Small intestine (tissue), 7 donors: ENCODE measurements around the gene SDHAF1. TPM values are rescaled to one million over a fixed set of nuclear protein-coding genes. Genes with fewer than 3 reads are reported as not detected.
"Not testable (repeated sequence)": the region's sequence is repeated elsewhere in the genome, so short reads cannot be mapped to it uniquely, and the experiment has no call there.

Experiments used
- DNase-seq, 2 donors: peaks; one replicate each; pipeline versions ENCODE4 v3.0.0 to v3.0.0-alpha.2; 2013
- FAIRE-seq: peaks from 2 replicates; lab custom pipeline; 2012; peaks lifted over from hg19 to GRCh38; lab: Jason Lieb, UNC
- H3K27ac ChIP-seq, 3 donors: one replicate each; pipeline ENCODE4 v1.5.1; 2013; ENCODE audit warnings: low read length in 2 of 3, mild to moderate bottlenecking in 2 of 3, control low read depth in 1 of 3, inconsistent platforms in 1 of 3, low read depth in 1 of 3, moderate library complexity in 1 of 3
- H3K27me3 ChIP-seq, 3 donors: one replicate each; pipeline ENCODE4 v1.6.1; 2013; ENCODE audit warnings: low read length in 3 of 3, inconsistent platforms in 1 of 3; ENCODE audit not compliant: control insufficient read depth in 3 of 3, insufficient read depth in 3 of 3
- H3K36me3 ChIP-seq, 3 donors: one replicate each; pipeline ENCODE4 v1.6.1; 2013; ENCODE audit warnings: low read length in 3 of 3, inconsistent platforms in 1 of 3, low read depth in 1 of 3, mild to moderate bottlenecking in 1 of 3, moderate library complexity in 1 of 3; ENCODE audit not compliant: control insufficient read depth in 3 of 3, insufficient read depth in 2 of 3
- H3K4me1 ChIP-seq, 3 donors: one replicate each; pipeline ENCODE4 v1.6.1; 2013; ENCODE audit warnings: low read length in 2 of 3, inconsistent platforms in 1 of 3, low read depth in 1 of 3, mild to moderate bottlenecking in 1 of 3, moderate library complexity in 1 of 3; ENCODE audit not compliant: control insufficient read depth in 3 of 3, insufficient read depth in 2 of 3
- H3K4me3 ChIP-seq, 3 donors: one replicate each; pipeline ENCODE4 v1.5.1; 2013; ENCODE audit warnings: low read length in 3 of 3, control low read depth in 1 of 3, inconsistent platforms in 1 of 3, low read depth in 1 of 3, mild to moderate bottlenecking in 1 of 3, moderate library complexity in 1 of 3
- H3K9me3 ChIP-seq, 2 donors: one replicate each; pipeline ENCODE4 v1.6.1; 2013; ENCODE audit warnings: low read depth in 1 of 2, low read length in 1 of 2; ENCODE audit not compliant: control insufficient read depth in 2 of 2, insufficient read depth in 1 of 2
- WGBS, 3 donors: extraction: QIAGEN DNeasy Blood & Tissue Kit; methylation state at CpG; one replicate each; pipeline ENCODE4 v1.1.7; 2013; 5-methylcytosine and 5-hydroxymethylcytosine counted together
- polyA plus RNA-seq, 4 donors: library from polyadenylated mRNA; stranded (reverse) in 3 of 4; unstranded in 1 of 4; fragments of 200-250 nt in 3 of 4; fragments of 120-200 nt in 1 of 4; gene quantifications; one replicate each; pipeline versions ENCODE4 v1.2.1 to v1.2.3, GENCODE V29; 2013
- donor health status: healthy with polysubstance abuse.
- donor health status: control.
- donor health status: control.
- donor health status: Bipolar disorder and iron deficiency.
- donor health status: healthy.

The SDHAF1 gene
- polyA plus RNA-seq, 4 donors = 27.8 to 58.4 (median 36.4) TPM

DNA sequence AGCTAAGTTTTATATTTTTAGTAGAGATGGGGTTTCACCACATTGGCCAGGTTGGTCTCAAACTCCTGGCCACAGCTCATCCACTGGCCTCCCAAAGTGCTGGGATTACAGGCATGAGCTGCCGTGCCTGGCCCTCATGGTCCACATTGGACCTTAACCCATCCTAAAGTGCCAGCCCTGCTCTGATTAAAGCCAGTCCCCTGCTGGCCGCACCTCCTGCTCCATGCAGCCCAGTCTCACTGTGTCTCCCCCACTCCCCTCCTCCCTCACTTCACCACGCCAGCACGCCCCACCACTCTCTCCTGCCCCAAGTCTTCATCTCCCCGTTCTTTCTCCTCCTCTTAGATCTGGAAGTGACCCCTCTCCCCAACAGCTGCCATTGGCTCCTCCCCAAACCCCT is 16.7 kb upstream of the SDHAF1 start:
- Histone ChIP-seq H3K4me1 (no peaks in the 10 kb centered on the region), H3K36me3 (no peaks in the 10 kb centered on the region), H3K9me3 (no peaks in the 10 kb centered on the region), H3K27me3 (peaks cover 0 to 7% (median 4%) of the 10 kb centered on the region in 3 donors), H3K4me3 (no peak overlapping the region), H3K27ac (no peak overlapping the region)
- WGBS, 3 donors = 33 to 43% (median 40%) methylated on average over 5 of the region's 5 CpGs
- no peak for FAIRE-seq
- no peak for DNase-seq

DNA sequence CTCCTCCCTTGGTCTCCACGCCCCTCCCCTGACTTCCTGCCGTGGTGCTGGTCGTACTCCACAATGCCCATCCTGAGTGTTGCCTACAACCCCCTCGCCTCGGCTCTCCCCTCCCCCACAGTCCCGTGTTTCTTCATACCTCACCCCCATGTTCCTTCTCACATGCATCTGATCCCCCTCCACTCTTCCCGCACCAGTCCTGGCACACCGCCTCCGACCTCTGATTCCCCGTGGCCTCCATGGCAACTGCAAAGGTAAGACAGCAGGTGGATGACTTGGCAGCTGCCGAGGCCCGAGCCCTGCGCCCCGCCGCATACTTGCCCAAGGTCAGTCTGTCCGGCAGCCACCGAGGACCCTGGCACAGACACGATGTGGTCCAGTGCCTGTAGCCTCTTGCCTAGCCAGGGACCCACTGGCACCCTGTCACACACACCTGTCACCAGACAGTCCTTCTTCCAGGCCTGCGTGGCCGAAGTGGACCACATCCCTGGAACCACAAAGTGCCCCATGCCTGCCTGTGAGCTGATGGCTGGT is 16.1 kb upstream of the SDHAF1 start:
- H3K9me3 ChIP-seq = no peaks in the 10 kb centered on the region
- H3K27me3 ChIP-seq = peaks cover 0 to 12% (median 4%) of the 10 kb centered on the region in 3 donors
- DNase-seq (no peak), FAIRE-seq (no peak)
- H3K4me3 ChIP-seq = no peak overlapping the region
- no peaks in the 10 kb centered on the region for H3K36me3 ChIP-seq
- 47 to 64% (median 51%) methylated on average over 20 of the region's 20 CpGs for whole genome bisulfite sequencing, 3 donors
- H3K27ac ChIP-seq = no peak overlapping the region
- no peaks in the 10 kb centered on the region for H3K4me1 ChIP-seq

DNA sequence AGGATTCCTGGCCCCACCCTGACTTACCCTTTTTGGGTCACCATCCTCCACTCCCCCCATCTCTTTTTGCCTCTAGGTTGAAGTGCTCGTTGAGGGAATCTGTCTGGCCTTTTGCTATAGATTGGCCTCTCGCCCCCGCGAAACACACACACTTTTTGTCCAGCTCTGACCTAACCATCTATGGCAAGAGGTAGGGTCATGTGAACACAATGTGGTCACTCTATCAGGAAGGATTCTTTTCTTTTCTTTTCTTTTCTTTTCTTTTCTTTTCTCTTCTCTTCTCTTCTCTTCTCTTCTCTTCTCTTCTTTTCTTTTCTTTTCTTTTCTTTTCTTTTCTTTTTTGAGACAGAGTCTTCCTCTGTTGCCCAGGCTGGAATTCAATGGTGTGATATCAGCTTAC is 14.0 kb upstream of the SDHAF1 start:
- WGBS, 3 donors = 79 to 89% (median 82%) methylated on average over 4 of the region's 4 CpGs

DNA sequence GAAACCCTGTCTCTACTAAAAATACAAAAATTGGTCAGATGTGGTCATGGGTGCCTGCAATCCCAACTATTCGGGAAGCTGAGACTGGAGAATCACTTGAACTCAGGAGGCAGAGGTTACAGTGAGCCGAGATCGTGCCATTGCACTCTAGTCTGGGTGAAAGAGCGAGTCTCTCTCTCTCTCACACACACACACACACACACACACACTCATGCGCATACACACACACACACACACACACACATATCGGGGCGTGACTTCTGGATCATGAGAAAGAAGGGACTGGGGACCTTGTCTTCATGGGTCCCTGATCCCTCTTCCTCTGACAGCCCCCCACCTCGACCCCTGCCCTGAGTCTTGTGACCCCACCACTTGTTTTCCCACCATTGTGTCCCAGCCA is 11.8 kb upstream of the SDHAF1 start:
- peaks cover 0 to 47% (median 11%) of the 10 kb centered on the region in 3 donors for H3K27me3 ChIP-seq
- no peak overlapping the region for H3K4me3 ChIP-seq
- no peak for DNase-seq
- 72 to 82% (median 78%) methylated on average over 8 of the region's 8 CpGs for WGBS, 3 donors
- no peak for FAIRE-seq
- H3K27ac ChIP-seq = no peak overlapping the region
- no peaks in the 10 kb centered on the region for H3K4me1 ChIP-seq
- no peaks in the 10 kb centered on the region for H3K36me3 ChIP-seq
- no peaks in the 10 kb centered on the region for H3K9me3 ChIP-seq

More for the DNA sequence above, 14.0 kb upstream of the SDHAF1 start:
- not testable (repeated sequence) for H3K27ac ChIP-seq, FAIRE-seq, H3K9me3 ChIP-seq, H3K4me1 ChIP-seq, H3K36me3 ChIP-seq, H3K4me3 ChIP-seq, DNase-seq
- peaks cover 0 to 26% (median 6%) of the 10 kb centered on the region in 3 donors for H3K27me3 ChIP-seq

DNA sequence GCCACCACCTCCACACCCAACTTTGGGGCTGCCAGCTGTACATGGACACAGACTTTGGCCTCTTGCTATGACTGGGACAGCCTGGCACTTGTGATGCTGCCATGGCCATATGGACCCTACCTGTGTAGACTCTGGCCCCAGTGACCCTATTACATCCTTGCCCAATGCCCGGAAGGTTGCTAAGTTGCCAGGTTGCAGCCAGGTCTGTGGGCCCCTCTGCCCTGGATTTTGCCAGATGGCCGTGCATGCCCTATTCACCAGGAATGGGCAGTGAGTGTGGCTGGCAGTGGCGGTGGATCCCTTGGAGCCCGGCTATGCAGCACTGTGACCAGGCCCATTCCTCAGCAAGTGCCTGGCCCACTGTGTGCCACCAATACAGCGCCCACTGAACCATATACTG is 8.9 kb upstream of the SDHAF1 start:
- WGBS, 3 donors = 85 to 89% (median 88%) methylated on average over 5 of the region's 5 CpGs
- no peak for FAIRE-seq
- peaks cover 0 to 5% of the 10 kb centered on the region in 2 donors for H3K9me3 ChIP-seq
- H3K27me3 ChIP-seq = peaks cover 0 to 55% (median 11%) of the 10 kb centered on the region in 3 donors
- no peak overlapping the region for H3K4me3 ChIP-seq
- no peak overlapping the region for H3K27ac ChIP-seq
- DNase-seq = no peak
- H3K36me3 ChIP-seq = no peaks in the 10 kb centered on the region
- H3K4me1 ChIP-seq = no peaks in the 10 kb centered on the region

DNA sequence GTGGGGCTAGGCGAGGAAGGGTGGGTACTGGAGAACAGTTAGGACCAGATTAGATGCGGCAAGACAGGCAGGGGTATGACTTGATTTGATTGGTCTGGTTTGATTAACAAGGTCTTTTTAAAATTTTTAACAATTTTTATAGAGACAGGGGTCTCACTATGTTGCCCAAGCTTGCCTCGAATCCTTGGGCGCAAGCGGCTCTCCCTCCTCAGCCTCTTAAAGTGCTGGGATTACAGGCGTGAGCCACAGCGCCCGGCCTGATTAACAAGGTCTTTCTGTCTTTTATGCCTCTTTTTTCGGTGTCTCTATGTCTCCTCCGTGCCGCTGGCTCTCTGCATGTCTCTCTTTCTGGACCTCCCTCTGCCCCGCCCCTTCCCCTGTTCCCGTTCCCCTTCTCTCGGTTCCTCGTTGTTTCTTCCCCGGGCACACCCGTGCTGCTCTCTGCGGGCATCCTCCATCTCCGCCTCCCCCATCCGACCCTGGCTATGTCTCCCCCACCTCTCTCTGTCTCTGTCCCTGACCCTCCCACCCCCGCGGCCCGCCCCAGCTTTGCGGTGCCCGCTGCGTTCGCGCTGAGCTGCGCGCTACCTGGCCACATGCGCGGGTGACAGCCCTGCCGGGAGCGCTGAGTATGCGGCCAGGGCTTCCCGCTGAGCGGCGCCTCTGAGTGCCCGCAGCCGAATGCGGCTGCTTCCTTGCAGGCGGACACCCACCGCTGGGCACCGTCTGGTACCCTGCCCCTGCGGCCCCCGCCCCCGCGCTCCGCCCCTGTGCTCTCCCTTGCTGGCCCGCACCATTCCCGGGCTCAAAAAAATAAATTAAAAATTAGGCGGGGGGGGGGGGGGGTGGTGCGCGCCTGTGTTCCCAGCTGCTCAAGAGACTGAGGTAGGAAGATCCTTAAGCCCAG is 8.1 kb upstream of the SDHAF1 start:
- Histone ChIP-seq H3K9me3 (peaks cover 0 to 5% of the 10 kb centered on the region in 2 donors), H3K27ac (no peak overlapping the region), H3K27me3 (peaks cover 0 to 53% (median 11%) of the 10 kb centered on the region in 3 donors), H3K36me3 (no peaks in the 10 kb centered on the region), H3K4me1 (no peaks in the 10 kb centered on the region), H3K4me3 (peak overlapping the region in 2 of 3 donors; percentile 17 to 30)
- WGBS, 3 donors = 8 to 10% (median 10%) methylated on average over 53 to 54 of the region's 54 CpGs
- DNase-seq (no peak), FAIRE-seq (no peak)

DNA sequence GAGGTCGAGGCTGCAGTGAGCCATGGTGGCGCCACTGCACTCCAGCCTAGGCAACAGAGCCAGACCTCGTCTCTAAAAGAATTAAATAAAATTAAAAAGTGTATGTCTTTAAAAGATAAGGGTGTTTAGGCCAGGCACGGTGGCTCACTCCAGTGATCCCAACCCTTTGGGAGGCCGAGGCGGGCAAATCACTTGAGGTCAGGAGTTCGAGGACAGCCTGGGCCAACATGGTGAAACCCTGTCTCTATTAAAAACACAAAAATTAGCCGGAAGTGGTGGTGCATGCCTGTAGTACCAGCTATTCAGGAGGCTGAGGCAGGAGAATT is 7.5 kb upstream of the SDHAF1 start:
- FAIRE-seq (no peak), DNase-seq (no peak)
- Histone ChIP-seq H3K4me1 (no peaks in the 10 kb centered on the region), H3K4me3 (no peak overlapping the region), H3K27me3 (peaks cover 0 to 53% (median 8%) of the 10 kb centered on the region in 3 donors), H3K36me3 (no peaks in the 10 kb centered on the region), H3K27ac (no peak overlapping the region), H3K9me3 (peaks cover 0 to 5% of the 10 kb centered on the region in 2 donors)
- 20 to 33% (median 24%) methylated on average over 7 to 8 of the region's 8 CpGs for WGBS, 3 donors

DNA sequence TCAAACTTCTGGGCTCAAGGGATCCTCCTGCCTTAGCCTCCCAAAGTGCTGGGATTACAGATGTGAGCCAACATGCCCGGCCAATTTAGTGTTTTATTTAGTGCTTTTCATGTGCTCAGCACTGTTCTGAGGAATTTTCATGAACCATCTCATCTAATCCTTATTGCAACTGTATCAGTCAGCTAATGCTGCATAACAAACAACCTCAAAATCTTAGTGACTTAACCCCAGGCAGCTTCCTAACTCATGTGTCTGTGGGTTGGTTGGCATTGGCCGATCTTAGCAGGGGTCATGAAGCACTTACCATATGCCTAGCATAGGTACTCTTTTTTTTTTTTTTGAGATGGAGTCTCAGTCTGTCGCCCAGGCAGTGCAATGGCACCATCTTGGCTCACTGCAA is 6.2 kb upstream of the SDHAF1 start:
- no peaks in the 10 kb centered on the region for H3K36me3 ChIP-seq
- peaks cover 0 to 5% of the 10 kb centered on the region in 2 donors for H3K9me3 ChIP-seq
- no peak overlapping the region for H3K27ac ChIP-seq
- no peak overlapping the region for H3K4me3 ChIP-seq
- FAIRE-seq (no peak), DNase-seq (no peak)
- WGBS, 3 donors = 89 to 94% (median 90%) methylated on average over 3 of the region's 3 CpGs
- no peaks in the 10 kb centered on the region for H3K4me1 ChIP-seq
- peaks cover 0 to 47% (median 7%) of the 10 kb centered on the region in 3 donors for H3K27me3 ChIP-seq
